WERI-Rb-1 (cell line): ENCODE measurements around the gene TTLL7.

ENCODE experiments used
- DNase-seq: peaks from one replicate; pipeline ENCODE4 v3.0.0-alpha.2; 2020
- H3K27ac ChIP-seq: fragments of 250-450 bp; sonication (Bioruptor Pico); 2 replicates; pipeline ENCODE4 v1.5.1; 2020; ENCODE audit warnings: mild to moderate bottlenecking, moderate library complexity
- H3K27me3 ChIP-seq: fragments of 250-450 bp; sonication (Bioruptor Pico); 2 replicates; pipeline ENCODE4 v1.5.1; 2021; ENCODE audit warnings: mild to moderate bottlenecking, low read depth, moderate library complexity; ENCODE audit not compliant: insufficient read depth, severe bottlenecking
- H3K36me3 ChIP-seq: fragments of 250-450 bp; sonication (Bioruptor Pico); 2 replicates; pipeline ENCODE4 v1.5.1; 2020; ENCODE audit warnings: mild to moderate bottlenecking, moderate library complexity
- H3K4me3 ChIP-seq: 2 replicates; pipeline ENCODE4 v1.5.1; 2011; ENCODE audit warnings: low read depth, mild to moderate bottlenecking, control low read depth, low read length
- H3K9me3 ChIP-seq: fragments of 250-450 bp; sonication (Bioruptor Pico); 2 replicates; pipeline ENCODE4 v1.5.1; 2021; ENCODE audit warnings: mild to moderate bottlenecking, moderate library complexity; ENCODE audit not compliant: severe bottlenecking
- TF ChIP-seq, protein P1 (sequence below): IDR thresholded peaks from 2 replicates; pipeline ENCODE4 v1.5.1; 2011; ENCODE audit warnings: low read depth, mild to moderate bottlenecking, control low read depth, inconsistent platforms, low read length

The TTLL7 gene

DNA sequence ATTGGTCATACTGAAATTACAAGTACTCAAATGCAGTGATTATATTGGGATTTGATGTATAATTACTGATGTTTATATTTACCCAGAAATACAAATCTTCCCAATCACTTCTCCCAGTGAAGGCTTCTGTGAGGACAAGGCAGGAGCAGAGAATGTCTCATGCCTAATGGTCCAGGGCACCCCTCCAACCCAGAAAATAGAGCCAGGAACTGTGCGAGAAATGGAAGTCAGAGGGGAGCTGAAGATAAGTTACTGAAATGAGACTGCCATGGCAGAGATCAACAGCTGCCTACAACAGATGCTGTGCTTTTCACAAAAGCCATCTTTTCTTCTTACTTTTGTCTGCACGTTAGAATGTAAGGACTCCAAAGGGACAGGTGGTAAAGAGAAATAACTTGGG, 171.2 kb downstream of the TTLL7 start:
- H3K27ac ChIP-seq: no peak overlapping the region
- H3K4me3 ChIP-seq: no peak overlapping the region
- H3K36me3 ChIP-seq: no peaks in the 10 kb centered on the region
- no peaks in the 10 kb centered on the region for H3K27me3 ChIP-seq
- H3K9me3 ChIP-seq: no peaks in the 10 kb centered on the region
- TF ChIP-seq, protein P1, sequence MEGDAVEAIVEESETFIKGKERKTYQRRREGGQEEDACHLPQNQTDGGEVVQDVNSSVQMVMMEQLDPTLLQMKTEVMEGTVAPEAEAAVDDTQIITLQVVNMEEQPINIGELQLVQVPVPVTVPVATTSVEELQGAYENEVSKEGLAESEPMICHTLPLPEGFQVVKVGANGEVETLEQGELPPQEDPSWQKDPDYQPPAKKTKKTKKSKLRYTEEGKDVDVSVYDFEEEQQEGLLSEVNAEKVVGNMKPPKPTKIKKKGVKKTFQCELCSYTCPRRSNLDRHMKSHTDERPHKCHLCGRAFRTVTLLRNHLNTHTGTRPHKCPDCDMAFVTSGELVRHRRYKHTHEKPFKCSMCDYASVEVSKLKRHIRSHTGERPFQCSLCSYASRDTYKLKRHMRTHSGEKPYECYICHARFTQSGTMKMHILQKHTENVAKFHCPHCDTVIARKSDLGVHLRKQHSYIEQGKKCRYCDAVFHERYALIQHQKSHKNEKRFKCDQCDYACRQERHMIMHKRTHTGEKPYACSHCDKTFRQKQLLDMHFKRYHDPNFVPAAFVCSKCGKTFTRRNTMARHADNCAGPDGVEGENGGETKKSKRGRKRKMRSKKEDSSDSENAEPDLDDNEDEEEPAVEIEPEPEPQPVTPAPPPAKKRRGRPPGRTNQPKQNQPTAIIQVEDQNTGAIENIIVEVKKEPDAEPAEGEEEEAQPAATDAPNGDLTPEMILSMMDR: no peak
- no peak for DNase-seq

DNA sequence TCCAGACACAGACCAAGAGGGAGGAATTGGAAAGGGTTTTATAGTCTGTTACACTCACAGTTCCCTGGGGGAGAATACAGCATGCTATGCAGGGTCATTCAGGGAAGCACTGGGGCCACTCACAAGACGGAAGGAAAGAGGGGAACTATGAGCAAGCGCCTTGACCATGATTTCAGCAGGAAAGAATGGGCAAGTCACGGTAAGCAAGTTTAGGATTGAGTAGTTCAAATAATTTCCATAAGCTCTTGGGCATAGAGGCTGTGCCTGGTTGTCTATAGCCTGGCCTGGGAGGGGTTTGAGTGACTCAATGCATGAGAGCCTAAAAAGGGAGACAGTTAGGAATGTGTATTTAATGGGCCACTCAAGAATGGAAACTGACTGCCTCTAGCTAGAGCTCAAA, 176.7 kb downstream of the TTLL7 start:
- DNase-seq: no peak
- H3K36me3 ChIP-seq: no peaks in the 10 kb centered on the region
- no peaks in the 10 kb centered on the region for H3K27me3 ChIP-seq
- TF ChIP-seq, protein P1: no peak
- H3K27ac ChIP-seq: no peak overlapping the region
- H3K4me3 ChIP-seq: no peak overlapping the region
- H3K9me3 ChIP-seq: no peaks in the 10 kb centered on the region

DNA sequence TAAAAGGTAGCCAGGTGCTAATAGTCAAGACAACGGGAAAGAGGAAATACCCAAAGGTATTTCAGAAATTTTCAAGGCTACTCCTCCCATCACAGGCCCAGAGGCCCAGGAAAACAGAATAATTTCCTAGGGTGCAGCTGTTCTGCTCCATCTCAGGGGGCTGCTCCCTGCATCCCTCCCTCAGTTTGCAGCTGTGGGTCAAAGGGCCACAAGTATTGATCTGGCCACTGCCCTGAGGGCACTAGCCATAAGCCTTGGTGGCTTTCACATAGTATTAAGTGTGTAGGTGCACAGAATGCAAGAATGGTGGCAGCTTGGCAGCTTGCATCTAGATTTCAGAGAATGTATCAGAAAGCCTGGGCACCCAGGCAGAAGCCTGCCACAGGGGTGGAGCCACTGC, 179.5 kb downstream of the TTLL7 start:
- peak overlapping the region; percentile 70 for H3K27ac ChIP-seq
- H3K36me3 ChIP-seq: no peaks in the 10 kb centered on the region
- no peak overlapping the region for H3K4me3 ChIP-seq
- TF ChIP-seq, protein P1: no peak
- no peaks in the 10 kb centered on the region for H3K9me3 ChIP-seq
- DNase-seq: no peak
- H3K27me3 ChIP-seq: no peaks in the 10 kb centered on the region

DNA sequence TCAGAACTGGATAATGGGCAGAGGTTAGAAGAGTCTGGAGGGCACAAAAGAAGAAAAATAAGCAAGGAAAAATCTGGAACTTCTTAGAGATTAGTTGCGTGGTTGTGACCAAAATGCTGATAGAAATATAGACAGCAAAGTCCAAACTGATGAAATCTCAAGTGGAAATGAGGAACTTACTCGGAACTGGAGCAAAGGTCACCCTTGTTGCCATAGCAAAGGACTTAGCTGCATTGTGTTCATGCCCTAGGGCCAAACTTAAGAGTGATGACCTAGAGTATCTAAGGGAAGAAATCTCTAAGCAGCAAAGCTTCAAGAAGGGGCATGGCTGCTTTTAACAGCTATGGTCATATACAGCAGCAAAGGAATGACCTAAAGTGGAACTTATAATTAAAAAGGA, 180.0 kb downstream of the TTLL7 start:
- TF ChIP-seq, protein P1: no peak
- DNase-seq: no peak
- H3K4me3 ChIP-seq: no peak overlapping the region
- H3K9me3 ChIP-seq: no peaks in the 10 kb centered on the region
- no peaks in the 10 kb centered on the region for H3K36me3 ChIP-seq
- H3K27ac ChIP-seq: peak overlapping the region; percentile 70
- H3K27me3 ChIP-seq: no peaks in the 10 kb centered on the region

DNA sequence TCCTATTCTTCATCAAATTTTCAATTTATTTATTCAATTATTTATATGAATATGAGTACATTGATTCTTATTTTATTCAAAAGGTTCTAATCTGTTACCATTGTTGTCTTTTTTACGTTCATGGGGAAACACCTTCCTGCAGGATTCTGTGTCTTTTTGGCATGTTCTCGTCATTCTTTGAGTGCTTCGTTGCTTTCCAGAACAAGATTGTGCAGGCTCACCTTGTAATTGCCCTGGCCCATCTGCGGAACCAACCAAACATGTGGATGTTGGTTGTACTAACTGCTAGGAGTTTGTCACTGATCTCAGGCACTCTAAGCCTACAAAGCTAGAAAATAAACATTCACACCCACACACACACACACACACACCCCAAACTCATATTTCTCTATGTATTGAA, 182.1 kb downstream of the TTLL7 start:
- H3K4me3 ChIP-seq: no peak overlapping the region
- TF ChIP-seq, protein P1: no peak
- no peak for DNase-seq
- no peaks in the 10 kb centered on the region for H3K9me3 ChIP-seq
- H3K27me3 ChIP-seq: no peaks in the 10 kb centered on the region
- no peaks in the 10 kb centered on the region for H3K36me3 ChIP-seq
- H3K27ac ChIP-seq: no peak overlapping the region

DNA sequence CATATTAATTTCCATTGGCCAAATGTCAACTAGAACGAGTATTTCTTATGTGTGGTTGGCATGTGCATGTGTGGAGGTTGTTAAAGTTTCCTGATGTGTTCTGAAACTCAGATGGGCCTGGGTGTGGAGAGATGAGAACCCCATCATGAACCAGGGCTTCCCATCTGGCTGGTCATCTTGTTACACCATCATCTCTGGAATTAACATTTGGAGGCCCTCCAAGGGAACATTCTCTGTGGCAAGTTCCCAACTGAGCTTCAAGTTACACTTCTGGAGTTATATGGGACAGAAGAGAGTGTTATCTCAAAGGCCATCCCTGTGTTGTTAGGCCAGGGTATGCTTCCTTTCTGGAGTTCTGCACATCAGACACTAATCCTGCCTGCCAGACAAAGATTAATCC, 183.6 kb downstream of the TTLL7 start:
- Histone ChIP-seq H3K9me3 (no peaks in the 10 kb centered on the region), H3K4me3 (no peak overlapping the region), H3K27me3 (no peaks in the 10 kb centered on the region), H3K36me3 (no peaks in the 10 kb centered on the region), H3K27ac (no peak overlapping the region)
- peak; percentile 20 for DNase-seq
- TF ChIP-seq, protein P1: no peak
